NOMO-1 treated with dmso at 0.1 percent for 144 hours (cell line): Measurements from ENCODE around the gene IFNL3.
"Not testable (repeated sequence)": the region's sequence is repeated elsewhere in the genome, so short reads cannot be mapped to it uniquely, and the experiment has no call there.

Source experiments
- DNase-seq: peaks from one replicate; lab custom pipeline; 2025; ENCODE audit not compliant: unreplicated experiment; lab: John Stamatoyannopoulos, UW

IFNL3 gene

DNA sequence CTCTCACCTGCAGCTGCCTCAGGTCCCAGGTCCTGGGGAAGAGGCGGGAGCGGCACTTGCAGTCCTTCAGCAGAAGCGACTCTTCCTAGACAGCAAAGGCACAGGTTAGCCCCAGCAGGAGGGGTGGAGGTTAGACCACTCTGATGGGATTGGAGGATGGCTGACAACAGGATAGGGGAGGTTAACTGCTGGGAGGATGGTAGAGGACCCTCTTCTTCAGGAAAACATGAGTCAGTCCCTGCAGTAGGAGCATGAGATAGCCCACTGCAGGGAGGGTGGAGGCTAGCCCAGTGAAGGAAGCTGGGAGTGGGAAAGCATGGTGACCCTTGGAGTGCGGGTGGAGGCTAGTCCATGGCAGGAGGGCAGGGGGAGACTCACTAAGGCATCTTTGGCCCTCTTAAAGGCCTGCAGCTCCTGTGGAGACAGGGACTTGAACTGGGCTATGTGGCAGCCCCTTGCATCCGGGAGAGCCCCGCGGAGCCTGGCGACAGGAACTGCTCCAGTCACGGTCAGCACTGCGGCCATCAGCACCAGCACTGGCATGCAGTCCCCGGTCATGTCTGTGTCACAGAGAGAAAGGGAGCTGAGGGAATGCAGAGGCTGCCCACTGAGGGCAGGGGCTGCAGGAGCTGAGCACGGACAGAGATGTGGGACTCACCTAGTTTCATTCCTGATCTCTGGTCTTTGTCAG is at the start of gene IFNL3:
TSS of gene IFNL3 (minus strand) at position 597 of the 691 bp plus-strand sequence. CDS start at position 558, 39 bp downstream.
- not testable (repeated sequence) for DNase-seq

DNA sequence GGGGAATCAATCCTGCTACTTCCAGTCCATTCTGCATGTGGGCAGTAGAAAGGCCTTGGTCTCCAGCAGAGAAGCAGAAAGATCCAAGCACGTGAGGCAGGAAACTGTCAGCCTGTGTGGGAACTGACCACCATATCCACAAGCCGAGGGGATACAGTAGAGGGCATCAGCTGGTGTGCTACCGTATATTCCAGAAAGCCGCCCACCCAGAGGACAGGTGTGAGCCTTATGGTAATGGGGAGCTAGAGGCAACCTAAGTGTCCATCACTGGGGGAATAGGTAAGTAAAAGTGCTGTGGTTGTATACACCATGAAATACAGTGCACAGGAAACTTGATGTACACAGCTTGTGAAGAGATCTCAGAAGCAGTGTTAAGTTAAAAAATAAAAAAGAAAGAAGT is 48.6 kb upstream of the IFNL3 start:
- no peak for DNase-seq

DNA sequence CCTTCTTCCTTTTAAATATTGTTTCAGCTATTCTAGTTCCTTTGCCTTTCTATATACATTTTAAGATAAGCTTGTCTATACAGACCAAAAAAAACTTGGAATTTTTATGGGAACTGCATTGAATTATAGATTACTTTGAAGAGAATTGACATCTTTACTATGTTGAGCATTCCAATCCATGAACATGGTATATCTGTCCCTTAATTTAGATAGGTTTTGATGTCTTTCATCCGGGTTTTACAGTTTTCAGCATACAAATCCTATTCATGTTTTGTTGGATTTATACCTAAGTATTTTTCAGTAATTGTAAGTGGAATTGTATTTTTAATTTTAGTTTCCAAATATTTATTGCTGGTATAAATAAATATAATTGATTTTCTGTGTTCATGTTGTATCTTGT is 39.2 kb upstream of the IFNL3 start:
- no peak for DNase-seq

DNA sequence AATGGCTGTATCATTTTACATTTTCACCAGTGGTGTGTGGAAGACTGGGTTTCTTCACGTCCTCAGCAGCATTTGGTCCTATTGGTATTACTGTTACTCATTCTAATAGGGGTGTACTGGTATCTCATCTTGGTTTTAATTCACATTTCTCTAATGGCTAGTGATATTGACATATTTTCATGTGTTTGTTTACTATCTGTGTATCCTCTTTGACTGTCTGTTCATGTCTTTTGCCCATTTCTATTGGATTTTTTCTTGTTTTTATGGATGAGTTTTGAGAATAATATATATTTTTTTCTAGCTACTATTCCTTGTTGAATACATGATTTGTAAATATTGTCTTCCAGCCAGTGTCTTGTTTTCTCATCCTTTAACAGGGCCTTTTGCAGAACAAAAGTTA is 37.2 kb upstream of the IFNL3 start:
- no peak for DNase-seq

DNA sequence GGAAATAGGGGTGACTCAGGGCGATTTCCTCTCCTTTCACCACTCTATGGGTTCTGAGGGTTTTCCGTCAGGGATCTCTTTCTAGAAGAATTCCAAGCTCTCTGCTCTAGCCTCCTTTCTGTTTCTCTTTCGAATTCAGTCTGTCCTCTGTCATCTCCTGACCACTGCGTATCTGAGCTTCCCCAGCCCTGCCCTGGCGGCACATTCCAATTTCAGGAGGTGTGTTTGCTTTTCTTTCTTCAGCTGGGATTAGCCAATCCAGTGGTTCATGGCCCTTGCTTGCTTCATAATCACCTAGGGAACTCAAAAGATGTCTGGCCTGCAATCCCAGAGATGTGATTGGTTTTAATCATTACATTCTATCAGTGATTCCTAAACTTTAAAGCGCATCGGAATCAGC is 32.8 kb upstream of the IFNL3 start:
- DNase-seq: no peak

DNA sequence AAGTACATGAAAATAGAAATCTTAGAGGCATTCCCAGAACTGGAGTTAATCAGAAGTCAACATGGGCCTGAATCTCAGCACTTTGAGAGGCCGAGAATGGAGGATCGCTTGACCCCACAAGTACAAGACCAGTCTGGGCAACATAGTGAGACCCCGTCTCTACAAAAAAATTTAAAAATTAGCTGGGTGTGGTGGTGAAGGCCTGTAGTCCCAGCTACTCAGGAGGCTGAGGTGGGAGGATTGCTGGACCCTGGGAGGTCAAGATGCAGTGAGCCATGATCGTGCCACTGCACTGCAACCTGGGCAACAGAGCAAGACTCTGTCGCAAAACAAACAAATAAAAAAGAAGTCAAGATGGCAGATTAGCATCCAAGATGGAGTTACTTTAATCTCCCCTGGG is 31.9 kb upstream of the IFNL3 start:
- no peak for DNase-seq

DNA sequence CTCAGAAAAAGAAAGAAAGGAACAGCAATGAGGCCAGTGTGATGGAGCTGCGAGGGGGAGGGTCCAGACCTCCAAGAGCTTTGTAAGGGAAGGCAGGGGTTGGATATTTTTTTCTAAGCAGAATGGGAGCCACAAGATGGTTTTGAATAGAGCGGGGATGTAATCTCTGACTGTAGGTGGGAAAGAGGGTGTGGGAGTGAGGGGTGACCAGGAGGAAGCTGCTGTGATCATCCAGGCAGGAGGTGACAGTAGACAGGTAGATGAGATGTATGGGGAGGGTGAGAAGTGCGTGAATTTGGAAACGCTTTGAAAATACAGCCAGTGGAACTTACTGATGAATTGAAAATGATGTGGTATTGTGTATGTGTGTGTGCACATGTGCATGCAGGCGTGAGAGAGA is 30.8 kb upstream of the IFNL3 start:
- DNase-seq: no peak

DNA sequence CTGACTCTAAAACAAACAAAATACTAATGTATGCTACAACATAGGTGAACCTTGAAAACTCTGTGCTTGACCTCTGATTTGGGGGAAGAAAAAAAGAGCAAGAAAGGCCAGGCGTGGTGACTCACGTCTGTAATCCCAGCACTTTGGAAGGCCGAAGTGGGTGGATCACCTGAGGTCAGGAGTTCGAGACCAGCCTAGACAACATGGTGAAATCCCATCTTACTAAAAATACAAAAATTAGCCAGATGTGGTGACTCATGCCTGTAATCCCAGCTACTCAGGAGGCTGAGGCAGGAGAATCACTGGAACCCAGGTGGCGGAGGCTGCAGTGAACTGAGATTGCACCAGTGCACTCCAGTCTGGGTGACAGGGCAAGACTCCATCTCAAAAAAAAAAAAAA is 29.1 kb upstream of the IFNL3 start:
- not testable (repeated sequence) for DNase-seq

DNA sequence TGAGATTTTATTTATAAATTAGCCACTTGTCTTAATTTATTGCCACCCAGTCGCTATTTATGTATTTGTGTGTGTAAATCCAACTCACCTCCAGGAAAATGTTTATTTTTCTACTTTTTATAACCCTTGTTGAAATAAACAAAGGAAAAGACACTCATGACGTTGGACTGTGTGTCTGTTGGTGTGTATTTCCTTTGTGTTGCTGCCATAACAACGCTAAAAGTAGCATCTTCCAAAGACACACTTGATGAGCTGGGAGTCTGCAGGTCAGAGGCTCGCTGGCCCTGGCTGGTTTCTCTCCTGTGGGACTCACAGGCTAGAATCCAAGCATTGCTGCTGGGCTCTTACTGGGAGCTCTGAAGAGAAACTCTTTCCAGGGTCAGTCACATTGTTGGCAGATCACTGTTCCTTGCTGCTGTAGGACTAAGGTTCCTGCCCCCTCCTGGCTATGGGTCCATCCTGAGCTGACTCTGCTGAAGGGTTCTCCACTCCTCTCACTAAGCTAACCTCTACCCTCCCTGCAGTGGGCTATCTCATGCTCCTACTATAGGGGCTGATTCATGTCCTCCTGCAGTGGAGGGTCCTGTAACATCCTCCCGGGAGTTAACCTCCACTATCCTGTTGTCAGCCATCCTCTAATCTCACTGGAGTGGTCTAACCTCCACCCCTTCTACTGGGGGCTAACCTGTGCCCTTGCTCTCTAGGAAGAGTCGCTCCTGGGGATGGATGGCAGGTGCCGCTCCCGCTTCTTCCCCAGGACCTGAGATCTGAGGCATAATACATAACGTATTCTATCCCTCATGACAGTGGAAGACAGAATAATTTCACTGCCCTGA is 25.4 kb upstream of the IFNL3 start:
- DNase-seq: no peak

DNA sequence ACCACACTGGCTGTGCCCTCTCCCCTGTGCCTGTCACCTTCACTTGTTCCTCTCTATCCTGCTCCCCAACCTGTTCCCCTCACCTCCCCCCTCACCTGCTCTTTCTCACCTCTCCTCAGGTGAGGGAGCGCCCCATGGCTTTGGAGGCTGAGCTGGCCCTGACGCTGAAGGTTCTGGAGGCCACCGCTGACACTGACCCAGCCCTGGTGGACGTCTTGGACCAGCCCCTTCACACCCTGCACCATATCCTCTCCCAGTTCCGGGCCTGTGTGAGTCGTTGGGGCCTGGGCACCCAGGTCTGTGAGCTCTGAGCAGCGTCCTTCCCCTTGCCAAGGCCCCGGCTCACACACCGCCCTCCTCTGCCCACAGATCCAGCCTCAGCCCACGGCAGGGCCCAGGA is 24.6 kb upstream of the IFNL3 start:
- not testable (repeated sequence) for DNase-seq

DNA sequence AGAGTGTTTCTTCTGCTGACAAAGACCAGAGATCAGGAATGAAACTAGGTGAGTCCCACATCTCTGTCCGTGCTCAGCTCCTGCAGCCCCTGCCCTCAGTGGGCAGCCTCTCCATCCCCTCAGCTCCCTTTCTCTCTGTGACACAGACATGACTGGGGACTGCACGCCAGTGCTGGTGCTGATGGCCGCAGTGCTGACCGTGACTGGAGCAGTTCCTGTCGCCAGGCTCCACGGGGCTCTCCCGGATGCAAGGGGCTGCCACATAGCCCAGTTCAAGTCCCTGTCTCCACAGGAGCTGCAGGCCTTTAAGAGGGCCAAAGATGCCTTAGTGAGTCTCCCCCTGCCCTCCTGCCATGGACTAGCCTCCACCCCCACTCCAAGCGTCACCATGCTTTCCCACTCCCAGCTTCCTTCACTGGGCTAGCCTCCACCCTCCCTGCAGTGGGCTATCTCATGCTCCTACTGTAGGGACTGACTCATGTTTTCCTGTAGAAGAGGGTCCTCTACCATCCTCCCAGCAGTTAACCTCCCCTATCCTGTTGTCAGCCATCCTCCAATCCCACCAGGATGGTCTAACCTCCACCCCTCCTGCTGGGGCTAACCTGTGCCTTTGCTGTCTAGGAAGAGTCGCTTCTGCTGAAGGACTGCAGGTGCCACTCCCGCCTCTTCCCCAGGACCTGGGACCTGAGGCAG is 23.9 kb upstream of the IFNL3 start:
- DNase-seq: not testable (repeated sequence)

DNA sequence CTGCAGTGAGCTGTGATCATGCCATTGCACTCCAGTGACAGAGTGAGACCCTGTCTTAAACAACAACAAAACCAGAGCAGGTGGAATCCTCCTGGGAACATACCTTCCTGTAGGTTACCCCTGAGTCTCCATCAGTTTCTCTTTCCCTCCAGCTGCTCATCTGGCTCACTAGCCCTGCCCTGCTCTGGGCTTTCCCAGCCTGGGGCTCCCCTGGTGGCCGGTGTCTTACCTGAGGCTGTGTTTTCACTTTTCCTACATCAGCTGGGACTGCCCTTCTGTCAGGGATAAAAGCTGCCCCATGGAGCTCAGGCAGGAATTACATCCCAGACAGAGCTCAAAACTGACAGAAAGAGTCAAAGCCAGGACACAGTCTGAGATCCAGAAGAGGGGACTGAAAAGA is 23.3 kb upstream of the IFNL3 start, which contains the start of gene IFNL2:
TSS of gene IFNL2 (plus strand) at position 312 of the 400 bp plus-strand sequence. CDS start 173 bp downstream, outside the sequence.
- DNase-seq: not testable (repeated sequence)

DNA sequence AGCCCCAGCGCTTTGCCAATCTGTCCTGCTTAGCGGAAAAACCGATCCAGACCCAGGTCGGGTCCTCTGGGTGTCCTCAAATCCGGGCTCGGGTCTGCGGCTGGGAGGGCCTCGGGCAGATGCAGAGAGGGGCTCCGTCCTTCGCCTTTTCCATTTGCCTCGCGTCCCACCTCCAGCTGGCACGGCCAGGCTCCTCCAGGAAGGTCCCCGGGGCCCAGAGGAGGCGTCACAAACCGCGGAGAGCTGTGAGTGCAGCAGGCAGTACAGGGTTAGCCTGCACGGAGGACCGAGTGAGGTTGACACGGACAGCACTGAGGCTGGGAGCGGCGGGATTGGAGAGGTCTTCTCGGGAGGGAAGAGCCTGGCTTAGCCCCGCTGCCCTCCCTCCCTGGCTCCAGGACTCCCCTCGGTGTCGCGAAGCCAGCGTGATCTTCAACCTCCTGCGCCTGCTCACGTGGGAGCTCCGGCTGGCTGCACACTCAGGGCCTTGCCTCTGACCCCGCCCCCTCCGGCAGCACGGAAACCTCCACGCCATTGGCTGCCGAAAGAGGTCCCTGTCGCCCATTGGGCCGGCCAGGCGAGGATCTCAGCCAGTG is 20.6 kb upstream of the IFNL3 start:
- DNase-seq: no peak

DNA sequence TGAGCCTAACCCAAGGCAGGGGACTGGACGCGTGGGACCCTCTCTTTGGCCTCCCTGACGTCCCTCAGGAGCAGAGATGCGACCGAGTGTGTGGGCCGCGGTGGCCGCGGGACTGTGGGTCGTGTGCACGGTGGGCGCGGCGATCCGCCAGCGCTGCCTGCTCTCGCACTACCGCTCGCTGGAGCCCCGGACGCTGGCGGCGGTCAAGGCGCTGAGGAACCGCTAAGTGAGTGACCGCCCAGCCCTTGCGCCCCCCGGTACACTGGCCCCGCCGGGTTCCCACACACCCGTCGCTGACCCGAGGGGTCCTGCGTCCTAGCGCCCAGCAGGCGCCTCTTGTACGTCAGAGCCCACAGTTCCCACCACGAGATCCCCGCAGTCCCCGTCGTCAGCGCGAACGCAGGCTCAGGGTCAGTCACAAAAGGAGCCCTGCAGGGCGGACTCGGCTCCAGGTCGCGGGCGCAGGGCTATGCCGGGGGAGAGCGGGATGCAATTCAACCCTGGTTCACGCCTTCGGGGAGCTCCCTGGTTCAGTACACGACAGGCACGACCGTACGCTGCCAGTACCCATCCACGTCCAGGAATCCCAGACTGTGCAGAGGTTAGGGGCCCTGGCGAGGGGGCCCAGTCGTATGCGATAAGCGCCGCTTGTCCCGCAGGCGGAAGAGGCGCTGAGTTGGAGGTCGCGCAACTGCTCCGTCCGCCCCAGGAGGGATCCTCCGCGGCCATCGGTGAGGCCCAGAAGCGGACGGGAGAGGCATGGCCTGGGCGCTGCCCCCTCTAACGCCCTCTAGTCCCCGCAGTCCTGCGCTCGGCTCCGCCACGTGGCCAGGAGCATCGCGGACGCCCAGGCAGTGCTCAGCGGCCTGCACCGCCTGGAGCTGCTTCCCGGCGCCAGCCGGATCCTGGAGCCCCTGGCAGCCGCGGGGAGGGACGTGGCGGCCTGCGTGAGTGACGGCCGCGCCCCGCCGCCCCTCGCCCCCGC is 19.8 kb upstream of the IFNL3 start:
- DNase-seq: no peak

DNA sequence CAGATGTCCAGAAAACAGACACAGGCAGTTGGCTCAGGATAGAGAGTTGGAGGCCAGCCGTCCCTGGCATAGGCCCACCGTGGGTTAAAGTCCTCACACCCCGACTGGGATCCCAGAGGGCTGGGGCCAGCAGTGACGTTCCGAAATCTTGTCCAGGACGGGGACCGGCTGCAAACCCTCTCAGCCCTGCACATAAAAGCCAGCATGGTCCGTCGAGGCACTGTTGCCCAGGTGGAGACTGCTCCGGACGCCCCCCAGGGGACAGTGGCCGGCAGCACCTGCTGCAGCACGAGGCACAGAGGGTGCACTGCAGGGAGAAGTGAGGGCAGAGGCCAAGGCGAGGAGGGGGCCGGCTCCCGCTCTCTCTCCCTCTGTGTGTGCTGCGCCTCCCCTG is 19.1 kb upstream of the IFNL3 start:
- DNase-seq: no peak

DNA sequence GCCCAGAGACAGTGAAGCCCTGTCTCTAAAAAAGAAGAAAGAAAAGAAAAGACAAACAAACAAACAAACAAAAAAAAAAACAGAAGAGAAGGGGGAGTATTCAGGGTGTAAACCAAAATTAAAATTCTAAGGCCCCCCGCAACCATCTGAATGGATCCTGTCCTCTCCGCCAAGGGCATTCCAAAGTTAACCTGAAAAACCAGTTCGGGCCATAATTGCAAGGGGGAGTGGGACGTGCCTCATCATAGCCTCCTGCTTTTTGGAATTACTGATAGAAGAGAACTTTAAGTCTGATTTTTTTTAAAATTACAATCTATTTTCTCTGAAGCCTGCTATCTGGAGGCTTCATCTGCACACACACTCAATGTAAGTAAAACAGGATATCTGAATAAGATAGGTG is 17.7 kb upstream of the IFNL3 start:
- no peak for DNase-seq

DNA sequence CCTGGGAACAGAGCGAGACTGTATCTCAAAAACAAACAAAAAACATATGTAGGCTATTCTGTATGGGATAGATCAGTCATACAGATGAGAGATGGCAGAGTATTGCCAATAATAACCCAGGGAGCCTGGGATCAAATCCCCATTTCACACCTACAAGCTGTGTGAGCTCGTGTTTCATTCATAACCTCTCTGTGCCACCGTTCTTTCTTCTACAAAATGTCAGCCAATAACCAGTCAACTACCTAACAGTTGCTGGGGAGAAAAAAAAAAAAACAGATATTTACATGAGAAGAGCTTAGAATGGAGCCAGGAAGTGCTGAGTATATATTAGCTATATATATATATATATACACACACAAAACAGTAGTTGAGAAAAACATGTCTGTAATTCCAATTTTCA is 16.9 kb upstream of the IFNL3 start:
- no peak for DNase-seq

DNA sequence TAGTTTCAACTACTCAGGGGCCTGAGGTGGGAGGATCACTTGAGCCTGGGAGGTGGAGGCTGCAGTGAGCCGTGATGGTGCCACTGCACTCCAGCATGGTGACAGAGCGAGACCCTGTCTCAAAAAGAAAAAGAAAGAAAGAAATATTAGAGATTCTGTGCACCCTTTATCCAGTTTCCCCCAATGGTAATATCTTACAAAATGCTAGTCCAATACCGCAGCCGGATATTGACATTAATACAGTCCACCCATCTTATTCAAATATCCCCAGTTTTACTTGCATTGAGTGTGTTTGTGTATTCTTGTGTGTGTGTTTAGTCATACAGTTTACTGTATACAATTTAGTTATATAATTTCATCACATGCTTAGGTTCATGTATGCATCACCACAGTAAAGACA is 12.4 kb upstream of the IFNL3 start:
- no peak for DNase-seq

DNA sequence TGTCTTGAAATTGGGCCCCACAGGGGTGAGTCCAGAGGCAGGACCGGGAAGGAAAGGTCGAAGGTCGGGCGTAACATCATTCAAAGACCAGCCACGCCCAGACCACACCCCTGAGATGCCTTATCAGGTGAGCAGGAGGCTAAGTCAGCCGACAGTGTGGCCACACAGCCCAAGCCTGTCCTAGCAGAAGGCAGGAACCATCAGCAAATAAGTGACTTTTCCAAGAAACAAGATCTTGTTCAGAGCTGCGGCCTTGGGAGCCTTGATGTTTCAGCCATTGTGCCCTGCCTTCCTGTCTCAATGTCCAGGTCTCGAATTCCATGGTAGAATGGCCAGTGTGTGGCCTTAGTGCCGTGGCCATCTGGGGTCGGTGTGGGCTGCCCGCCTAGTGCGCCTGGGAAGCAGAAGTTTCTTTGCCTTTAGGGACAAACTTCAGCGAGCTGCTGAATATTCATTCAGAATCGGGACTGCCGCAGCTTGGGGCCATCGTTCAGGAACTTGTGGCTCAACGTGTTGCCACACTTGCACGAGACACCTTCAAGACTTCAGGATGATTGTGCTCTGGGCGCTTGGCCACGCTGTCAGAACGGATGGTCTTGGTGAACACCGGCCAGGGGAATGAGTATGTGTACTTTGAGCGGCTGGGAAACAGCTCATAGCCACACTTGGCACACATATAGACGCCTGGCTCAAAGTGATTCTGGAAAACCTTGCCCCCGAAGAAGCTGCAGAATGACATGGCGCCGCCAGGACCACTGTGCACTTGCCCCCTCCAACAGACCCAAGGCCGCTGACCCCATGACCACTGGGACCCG is 9.9 kb upstream of the IFNL3 start:
- DNase-seq: no peak
